Esophagus squamous epithelium (tissue), 5 donors: ENCODE data around the gene CIDEC. TPM values are rescaled to one million over a fixed set of nuclear protein-coding genes. Genes with fewer than 3 reads are reported as not detected.

ENCODE experiments used
- DNase-seq: peaks from one replicate; lab custom pipeline; 2025; lab: John Stamatoyannopoulos, UW
- H3K27ac ChIP-seq, 4 donors: fragments of 200-600 bp; sonication (generic); one replicate each; pipeline ENCODE4 v1.5.1; 2016 to 2019; ENCODE audit warnings: mild to moderate bottlenecking in 1 of 4
- H3K27me3 ChIP-seq, 4 donors: fragments of 200-600 bp; sonication (generic); 1 replicate in 3 of 4; 2 replicates in 1 of 4; pipeline versions ENCODE4 v1.5.1 to v1.6.0; 2017 to 2021; ENCODE audit warnings: antibody characterized with exemption in 1 of 4
- H3K36me3 ChIP-seq, 3 donors: fragments of 200-600 bp; sonication (generic); one replicate each; pipeline ENCODE4 v1.5.1; 2016 to 2019
- H3K4me1 ChIP-seq, 3 donors: fragments of 200-600 bp; sonication (generic); one replicate each; pipeline ENCODE4 v1.5.1; 2017 to 2019
- H3K4me3 ChIP-seq, 4 donors: fragments of 200-600 bp; sonication (generic); 1 replicate in 3 of 4; 2 replicates in 1 of 4; pipeline ENCODE4 v1.5.1; 2016 to 2019; ENCODE audit warnings: mild to moderate bottlenecking in 2 of 4, moderate library complexity in 1 of 4
- H3K9me3 ChIP-seq, 3 donors: fragments of 200-600 bp; sonication (generic); one replicate each; pipeline ENCODE4 v1.5.1; 2016 to 2019
- POLR2A ChIP-seq, 4 donors: fragments of 450-650 bp; IDR thresholded peaks; one replicate each; pipeline ENCODE4 v1.6.1; 2017; ENCODE audit warnings: antibody characterized with exemption in 4 of 4, mild to moderate bottlenecking in 4 of 4, moderate library complexity in 3 of 4
- WGBS, 2 donors: methylation state at CpG; one replicate each; pipeline ENCODE4 v1.1.5; 2018; 5-methylcytosine and 5-hydroxymethylcytosine counted together
- intact Hi-C: fragments of 100-400 bp; cut with DNase I; formaldehyde crosslinking; loops from one replicate; pipeline ENCODE4 v1.15.0; 2022
- total RNA-seq, 4 donors: library from RNA; depleted of rRNA; stranded (reverse); fragments of >200 nt; gene quantifications; one replicate each; pipeline ENCODE4 v1.1.0, GENCODE V29; 2016
- TF ChIP-seq, protein P1 (sequence below), 6 experiments: fragments of 450-650 bp in 4 of 6; fragments of 200-600 bp in 2 of 6; sonication (generic) in 2 of 6; IDR thresholded peaks; one replicate each; pipeline ENCODE4 v1.5.1; 2016 to 2019; ENCODE audit warnings: antibody characterized with exemption in 6 of 6, mild to moderate bottlenecking in 4 of 6, moderate library complexity in 4 of 6
- donor health status: DM: yes; HTN: yes; CAD: no.

The CIDEC gene
- total RNA-seq, 4 donors from 2014 or later: not detected

DNA sequence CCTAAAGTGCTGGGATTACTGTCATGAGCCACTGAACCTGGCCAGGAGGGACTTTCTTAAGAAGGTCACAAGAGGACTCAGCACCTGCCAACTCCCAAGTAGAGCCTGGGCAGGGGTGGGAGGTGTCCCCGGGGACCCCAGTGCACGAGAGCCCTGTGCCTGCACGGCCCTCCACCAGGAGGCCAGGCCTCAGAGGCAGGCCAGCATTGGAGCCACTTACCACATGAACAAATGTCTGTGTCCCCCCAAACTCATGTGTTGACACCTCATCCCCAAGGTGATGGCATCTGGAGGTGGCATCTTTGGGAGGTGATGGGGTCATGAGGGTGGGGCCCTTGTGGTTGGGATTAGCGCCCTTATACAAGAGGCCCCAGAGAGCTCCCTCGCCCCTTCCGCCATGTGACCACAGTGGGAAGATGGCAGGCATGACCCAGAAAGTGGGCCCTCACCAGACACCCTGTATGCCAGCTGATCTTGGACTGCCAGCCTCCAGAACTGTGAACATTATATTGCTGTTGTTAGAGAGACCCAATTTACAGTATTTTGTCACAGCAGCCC, 33.0 kb downstream of the CIDEC start:
- no peaks in the 10 kb centered on the region for H3K27me3 ChIP-seq
- no peak overlapping the region for H3K27ac ChIP-seq
- no peak overlapping the region for H3K4me3 ChIP-seq
- intact Hi-C loops: no loop called here
- no peaks in the 10 kb centered on the region for H3K9me3 ChIP-seq
- no peak for TF ChIP-seq POLR2A (IDR thresholded peaks at IDR 0.05)
- TF ChIP-seq, protein P1, sequence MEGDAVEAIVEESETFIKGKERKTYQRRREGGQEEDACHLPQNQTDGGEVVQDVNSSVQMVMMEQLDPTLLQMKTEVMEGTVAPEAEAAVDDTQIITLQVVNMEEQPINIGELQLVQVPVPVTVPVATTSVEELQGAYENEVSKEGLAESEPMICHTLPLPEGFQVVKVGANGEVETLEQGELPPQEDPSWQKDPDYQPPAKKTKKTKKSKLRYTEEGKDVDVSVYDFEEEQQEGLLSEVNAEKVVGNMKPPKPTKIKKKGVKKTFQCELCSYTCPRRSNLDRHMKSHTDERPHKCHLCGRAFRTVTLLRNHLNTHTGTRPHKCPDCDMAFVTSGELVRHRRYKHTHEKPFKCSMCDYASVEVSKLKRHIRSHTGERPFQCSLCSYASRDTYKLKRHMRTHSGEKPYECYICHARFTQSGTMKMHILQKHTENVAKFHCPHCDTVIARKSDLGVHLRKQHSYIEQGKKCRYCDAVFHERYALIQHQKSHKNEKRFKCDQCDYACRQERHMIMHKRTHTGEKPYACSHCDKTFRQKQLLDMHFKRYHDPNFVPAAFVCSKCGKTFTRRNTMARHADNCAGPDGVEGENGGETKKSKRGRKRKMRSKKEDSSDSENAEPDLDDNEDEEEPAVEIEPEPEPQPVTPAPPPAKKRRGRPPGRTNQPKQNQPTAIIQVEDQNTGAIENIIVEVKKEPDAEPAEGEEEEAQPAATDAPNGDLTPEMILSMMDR (IDR thresholded peaks at IDR 0.05): no peak
- H3K36me3 ChIP-seq: peaks cover 0 to 3% (median 0%) of the 10 kb centered on the region in 3 donors
- H3K4me1 ChIP-seq: peaks cover 0 to 34% (median 15%) of the 10 kb centered on the region in 3 donors
- 90% methylated on average over 3 of the region's 6 CpGs; no CpG with 5 or more reads in 1 of the 2 donors for WGBS, 2 donors
- DNase-seq: no peak

GRCh38 chr3:9846231-9846630, 33.8 kb downstream of the CIDEC start:
- Histone ChIP-seq H3K36me3 (peaks cover 0 to 11% (median 0%) of the 10 kb centered on the region in 3 donors), H3K4me1 (peaks cover 0 to 27% (median 15%) of the 10 kb centered on the region in 3 donors), H3K9me3 (no peaks in the 10 kb centered on the region), H3K27me3 (no peaks in the 10 kb centered on the region), H3K4me3 (no peak overlapping the region), H3K27ac (no peak overlapping the region)
- WGBS, 2 donors: 60 to 86% methylated on average over 2 to 3 of the region's 6 CpGs
- TF ChIP-seq, protein P1 (IDR thresholded peaks at IDR 0.05): no peak
- no peak for TF ChIP-seq POLR2A (IDR thresholded peaks at IDR 0.05)
- DNase-seq: no peak
- intact Hi-C loops: no loop called here

GRCh38 chr3:9843715-9844438, 36.2 kb downstream of the CIDEC start, which contains the start of gene RPUSD3:
TSS of gene RPUSD3 (minus strand) at chr3:9844008. CDS start at chr3:9843990, 18 bp downstream.
- Histone ChIP-seq H3K9me3 (no peaks in the 10 kb centered on the region), H3K36me3 (peaks cover 0 to 35% (median 6%) of the 10 kb centered on the region in 3 donors), H3K4me3 (peak within 1 kb of the TSS; percentile 71 to 74 (median 72)), H3K27me3 (no peaks in the 10 kb centered on the region), H3K27ac (peak within 1 kb of the TSS; percentile 83 to 91 (median 90)), H3K4me1 (peaks cover 0 to 27% (median 15%) of the 10 kb centered on the region in 3 donors)
- TF ChIP-seq, protein P1 (IDR thresholded peaks at IDR 0.05): no peak
- TF ChIP-seq POLR2A (IDR thresholded peaks at IDR 0.05): peak in 3 of 4 donors; percentile 11 to 69 (median 50)
- whole genome bisulfite sequencing, 2 donors: 0% methylated on average over 1 to 7 of the region's 42 CpGs
- intact Hi-C loops: loop anchor here (5.0 kb wide), 1 partner anchor 88 kb away; the partner anchor contains the start of gene CRELD1
- peak; percentile 82 for DNase-seq

DNA sequence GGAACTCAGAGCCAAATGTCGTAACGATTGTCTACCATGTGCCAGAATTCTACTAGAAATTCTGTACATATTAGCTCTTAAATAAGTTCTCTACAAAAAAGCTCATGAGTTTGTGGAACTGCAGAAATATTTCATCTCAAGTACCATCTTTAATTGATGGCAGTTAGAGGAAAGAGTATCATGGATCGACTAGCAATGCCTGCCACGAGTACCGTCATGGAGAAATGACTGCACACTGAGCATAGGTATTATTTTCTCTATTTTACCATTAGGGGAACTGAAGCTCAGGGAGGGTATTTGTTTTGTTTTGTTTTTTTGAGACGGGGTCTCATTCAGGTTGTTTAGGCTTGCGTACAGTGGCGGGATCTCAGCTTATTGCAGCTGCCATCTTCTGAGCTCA, 39.0 kb downstream of the CIDEC start:
- 81 to 82% methylated on average over 8 of the region's 8 CpGs for WGBS, 2 donors
- intact Hi-C loops: loop anchor here (5.0 kb wide), 1 partner anchor 91 kb away; the partner anchor contains the start of gene CRELD1
- H3K4me3 ChIP-seq: no peak overlapping the region
- peaks cover 0 to 27% (median 15%) of the 10 kb centered on the region in 3 donors for H3K4me1 ChIP-seq
- H3K27me3 ChIP-seq: no peaks in the 10 kb centered on the region
- DNase-seq: no peak
- TF ChIP-seq POLR2A (IDR thresholded peaks at IDR 0.05): no peak
- TF ChIP-seq, protein P1 (IDR thresholded peaks at IDR 0.05): no peak
- H3K27ac ChIP-seq: no peak overlapping the region
- peaks cover 0 to 57% (median 6%) of the 10 kb centered on the region in 3 donors for H3K36me3 ChIP-seq
- no peaks in the 10 kb centered on the region for H3K9me3 ChIP-seq

GRCh38 chr3:9838856-9839255, 41.2 kb downstream of the CIDEC start:
- no peak for DNase-seq
- Histone ChIP-seq H3K27me3 (no peaks in the 10 kb centered on the region), H3K4me1 (peaks cover 0 to 15% (median 9%) of the 10 kb centered on the region in 3 donors), H3K36me3 (peaks cover 0 to 78% (median 6%) of the 10 kb centered on the region in 3 donors), H3K9me3 (no peaks in the 10 kb centered on the region), H3K27ac (no peak overlapping the region), H3K4me3 (no peak overlapping the region)
- WGBS, 2 donors: 65 to 100% methylated on average over 1 to 2 of the region's 4 CpGs
- intact Hi-C loops: no loop called here
- TF ChIP-seq POLR2A (IDR thresholded peaks at IDR 0.05): no peak
- TF ChIP-seq, protein P1 (IDR thresholded peaks at IDR 0.05): no peak
